GM21447 (cell line): ENCODE data around the gene TTC33.

Source experiments
- ATAC-seq: cut with Tn5 transposase; IDR thresholded peaks from one replicate; pipeline ENCODE4 v1.9.1; 2021; ENCODE audit not compliant: unreplicated experiment

The TTC33 gene

GRCh38 chr5:40486437-40487275 is 269.1 kb downstream of the TTC33 start:
- ATAC-seq = peak; percentile 51

DNA sequence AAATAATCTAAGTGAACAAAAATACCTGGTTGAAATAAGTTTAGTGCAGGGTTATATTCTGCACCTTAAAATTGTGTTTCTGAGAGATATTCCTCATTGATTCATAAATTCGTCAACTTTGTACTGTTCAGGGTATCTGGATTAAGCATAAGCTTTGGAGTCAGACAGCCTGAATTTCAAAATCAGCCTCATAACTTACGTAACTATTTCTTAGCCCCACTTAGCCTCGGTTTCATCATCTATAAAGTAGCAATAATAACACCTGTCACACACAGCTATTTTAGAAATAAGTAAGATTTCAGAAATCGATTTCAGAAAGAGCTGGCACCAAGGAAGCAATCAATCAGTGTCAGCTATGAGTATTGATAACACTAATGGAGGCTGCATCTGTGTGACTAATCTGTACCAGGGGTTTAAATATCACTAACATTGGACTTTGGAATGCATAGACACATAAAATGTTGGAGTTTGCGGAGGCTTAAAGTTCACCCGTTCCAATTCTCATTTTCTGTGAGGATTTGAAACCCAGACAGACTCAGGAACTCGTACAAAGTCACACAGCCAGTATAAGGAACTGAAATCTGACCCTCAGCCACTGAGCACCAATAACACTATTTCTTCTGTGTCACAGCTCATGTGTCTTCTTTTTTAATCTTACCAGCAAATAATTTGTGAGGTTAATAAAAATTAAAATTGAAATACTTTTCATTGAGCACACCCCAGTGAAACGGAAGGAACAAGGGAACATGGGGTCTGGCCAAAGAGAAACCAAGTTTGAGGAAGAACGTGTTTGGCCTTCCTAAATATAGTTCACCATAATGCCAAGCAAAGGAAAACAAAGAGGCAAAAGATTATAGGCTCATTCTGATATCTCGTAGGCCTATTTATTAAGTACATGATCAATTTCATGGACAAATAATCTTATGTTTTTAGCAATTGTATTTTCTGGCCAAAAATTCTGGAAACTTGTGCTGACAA is 270.5 kb downstream of the TTC33 start:
- peak; percentile 50 for ATAC-seq

- ATAC-seq = peak; percentile 46
Observed at GRCh38 chr5:40484495-40484894, 271.3 kb downstream of the TTC33 start.

GRCh38 chr5:40483316-40483715 is 272.4 kb downstream of the TTC33 start:
- no peak for ATAC-seq

- ATAC-seq = no peak
Observed at GRCh38 chr5:40481241-40481640, 274.5 kb downstream of the TTC33 start.

GRCh38 chr5:40480392-40480791 is 275.4 kb downstream of the TTC33 start:
- no peak for ATAC-seq

- ATAC-seq = no peak
Observed at GRCh38 chr5:40479939-40480338, 275.8 kb downstream of the TTC33 start.

GRCh38 chr5:40478766-40479165 is 277.0 kb downstream of the TTC33 start:
- no peak for ATAC-seq

GRCh38 chr5:40477856-40478546 is 277.8 kb downstream of the TTC33 start:
- ATAC-seq = no peak

GRCh38 chr5:40475561-40475960 is 280.2 kb downstream of the TTC33 start:
- no peak for ATAC-seq

- ATAC-seq = no peak
Observed at GRCh38 chr5:40474250-40474649, 281.5 kb downstream of the TTC33 start.

DNA sequence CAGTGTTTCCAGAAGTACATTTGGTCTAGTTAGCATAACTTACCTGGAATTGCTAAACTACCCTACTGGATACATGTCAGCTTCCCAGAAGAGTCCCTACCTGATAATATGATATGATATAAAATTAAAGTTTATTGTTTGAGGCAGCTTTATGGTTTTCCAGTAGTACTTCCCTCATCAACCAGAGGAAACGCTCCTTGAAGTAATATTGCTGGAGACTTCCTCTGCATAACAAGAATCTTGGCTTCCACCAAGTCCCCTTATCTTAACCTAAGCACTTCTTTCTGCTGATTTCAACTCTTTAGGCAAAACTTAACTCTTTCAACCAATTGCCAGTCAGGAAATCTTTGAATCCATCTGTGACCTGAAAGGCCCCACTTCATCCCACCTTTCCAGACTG is 290.3 kb downstream of the TTC33 start:
- no peak for ATAC-seq

DNA sequence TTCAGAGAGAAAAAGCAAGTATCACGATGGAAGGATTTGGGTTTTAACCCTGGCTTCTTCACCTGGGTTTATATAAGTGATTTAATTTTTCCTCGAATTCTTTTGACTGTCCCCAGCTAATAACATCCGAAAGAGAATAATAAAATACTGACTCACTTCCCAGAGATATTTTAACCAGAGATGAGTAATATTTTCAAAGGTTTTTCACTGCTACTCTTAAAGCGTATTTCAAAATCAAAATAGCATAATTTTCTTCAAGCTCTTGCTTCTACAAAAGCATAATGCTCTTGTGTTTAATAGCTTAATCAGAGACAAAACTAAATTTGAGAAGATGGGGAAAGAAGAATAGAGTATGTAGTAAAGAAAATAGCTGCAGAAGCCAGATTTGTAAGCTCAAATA is 291.2 kb downstream of the TTC33 start:
- ATAC-seq = no peak
